HEK293 (cell line): ENCODE results near the gene ZNF101.

Experiments used
- CTCF ChIA-PET: fragments of 350-600 bp; formaldehyde crosslinking; extraction: SDS; loops from one replicate; lab custom pipeline; 2021; ENCODE audit warnings: antibody characterized with exemption; lab: Yijun Ruan, JAX
- POLR2A ChIA-PET: fragments of 300-600 bp; formaldehyde crosslinking; extraction: SDS; loops from one replicate; lab custom pipeline; 2020; ENCODE audit warnings: antibody characterized with exemption, inconsistent platforms; lab: Yijun Ruan, JAX
- H3K27ac ChIP-seq: fragments of 200-500 bp; sonication (Bioruptor generic); 2 replicates; pipeline ENCODE4 v1.5.1; 2014; ENCODE audit warnings: low read depth, low read length, control low read depth, inconsistent platforms; ENCODE audit errors: extremely low read depth
- H3K36me3 ChIP-seq, 2 experiments: fragments of 200-500 bp in 1 of 2; sonication (Bioruptor generic) in 1 of 2; 1 replicate in 1 of 2; 2 replicates in 1 of 2; pipeline ENCODE4 v1.5.1; 2014 to 2017; ENCODE audit warnings: inconsistent platforms in 2 of 2, low read length in 2 of 2; ENCODE audit not compliant: control insufficient read depth in 2 of 2, insufficient read depth in 1 of 2
- H3K4me1 ChIP-seq: fragments of 200-500 bp; sonication (Bioruptor generic); 2 replicates; pipeline ENCODE4 v1.5.1; 2014; ENCODE audit warnings: mild to moderate bottlenecking, low read length, inconsistent platforms; ENCODE audit not compliant: control insufficient read depth, insufficient read depth
- H3K4me3 ChIP-seq: 2 replicates; pipeline ENCODE4 v1.5.1; 2011; ENCODE audit warnings: low read depth, mild to moderate bottlenecking, control low read depth, low read length, moderate library complexity
- H3K9me3 ChIP-seq: fragments of 200-500 bp; sonication (Bioruptor generic); 2 replicates; pipeline ENCODE4 v1.5.1; 2014; ENCODE audit warnings: low read depth, low read length, inconsistent platforms; ENCODE audit not compliant: control insufficient read depth, insufficient read depth
- EGR2 ChIP-seq: fragments of 450-650 bp; formaldehyde crosslinking; IDR thresholded peaks from 2 replicates; pipeline ENCODE4 v1.5.1; 2016; ENCODE audit warnings: low read depth, missing biosample characterization, missing genetic modification characterization
- GLIS1 ChIP-seq: fragments of 450-650 bp; formaldehyde crosslinking; IDR thresholded peaks from 2 replicates; pipeline ENCODE4 v1.5.1; 2016; ENCODE audit warnings: missing biosample characterization, missing genetic modification characterization
- OVOL3 ChIP-seq: fragments of 450-650 bp; formaldehyde crosslinking; IDR thresholded peaks from 2 replicates; pipeline ENCODE4 v1.5.1; 2016; ENCODE audit warnings: missing biosample characterization, missing genetic modification characterization
- SALL2 ChIP-seq: fragments of 450-650 bp; formaldehyde crosslinking; IDR thresholded peaks from 2 replicates; pipeline ENCODE4 v1.5.0; 2017; ENCODE audit warnings: missing biosample characterization, mild to moderate bottlenecking, missing genetic modification characterization, borderline replicate concordance
- SCRT1 ChIP-seq: fragments of 450-650 bp; formaldehyde crosslinking; IDR thresholded peaks from 2 replicates; pipeline ENCODE4 v1.5.1; 2016; ENCODE audit warnings: missing biosample characterization, missing genetic modification characterization, borderline replicate concordance
- SCRT2 ChIP-seq: fragments of 450-650 bp; formaldehyde crosslinking; IDR thresholded peaks from 2 replicates; pipeline ENCODE4 v1.5.1; 2016; ENCODE audit warnings: missing biosample characterization, missing genetic modification characterization
- SETDB1 ChIP-seq: IDR thresholded peaks from one replicate; pipeline ENCODE4 v1.6.1; 2017; ENCODE audit warnings: mild to moderate bottlenecking, low read length, moderate library complexity, mixed read lengths; ENCODE audit not compliant: insufficient read length
- SP2 ChIP-seq: fragments of 450-650 bp; formaldehyde crosslinking; IDR thresholded peaks from 2 replicates; pipeline ENCODE4 v1.5.1; 2016; ENCODE audit warnings: missing biosample characterization, missing genetic modification characterization
- SP7 ChIP-seq: fragments of 450-650 bp; formaldehyde crosslinking; IDR thresholded peaks from 2 replicates; pipeline ENCODE4 v1.5.1; 2016; ENCODE audit warnings: missing biosample characterization, missing genetic modification characterization
- ZBTB20 ChIP-seq: fragments of 450-650 bp; formaldehyde crosslinking; IDR thresholded peaks from 2 replicates; pipeline ENCODE4 v1.5.1; 2016; ENCODE audit warnings: missing biosample characterization, missing genetic modification characterization
- ZBTB7A ChIP-seq: fragments of 450-650 bp; formaldehyde crosslinking; IDR thresholded peaks from 2 replicates; pipeline ENCODE4 v1.5.1; 2016; ENCODE audit warnings: low read depth, missing biosample characterization, missing genetic modification characterization
- ZEB2 ChIP-seq: fragments of 450-650 bp; formaldehyde crosslinking; IDR thresholded peaks from 2 replicates; pipeline ENCODE4 v1.5.1; 2016; ENCODE audit warnings: missing biosample characterization, missing genetic modification characterization
- ZFHX2 ChIP-seq: fragments of 450-650 bp; formaldehyde crosslinking; conservative IDR thresholded peaks from 2 replicates; pipeline ENCODE4 v1.5.1; 2016; ENCODE audit warnings: missing biosample characterization, missing genetic modification characterization
- ZNF155 ChIP-seq: fragments of 450-650 bp; formaldehyde crosslinking; IDR thresholded peaks from 2 replicates; pipeline ENCODE4 v1.5.1; 2016; ENCODE audit warnings: missing biosample characterization, missing genetic modification characterization
- ZNF19 ChIP-seq: fragments of 450-650 bp; formaldehyde crosslinking; IDR thresholded peaks from 2 replicates; pipeline ENCODE4; 2016; ENCODE audit warnings: missing biosample characterization, missing genetic modification characterization, low read depth
- ZNF211 ChIP-seq: fragments of 450-650 bp; formaldehyde crosslinking; IDR thresholded peaks from 2 replicates; pipeline ENCODE4 v1.5.1; 2016; ENCODE audit warnings: low read depth, missing biosample characterization, missing genetic modification characterization
- ZNF214 ChIP-seq: fragments of 450-650 bp; formaldehyde crosslinking; IDR thresholded peaks from 2 replicates; pipeline ENCODE4 v1.5.1; 2017; ENCODE audit warnings: missing biosample characterization, mild to moderate bottlenecking, missing genetic modification characterization, borderline replicate concordance
- ZNF37A ChIP-seq: fragments of 450-650 bp; IDR thresholded peaks from 2 replicates; pipeline ENCODE4 v1.5.1; 2018; ENCODE audit warnings: missing biosample characterization, missing genetic modification characterization
- ZNF391 ChIP-seq: fragments of 450-650 bp; formaldehyde crosslinking; IDR thresholded peaks from 2 replicates; pipeline ENCODE4 v1.5.1; 2016; ENCODE audit warnings: low read depth, missing biosample characterization, missing genetic modification characterization, borderline replicate concordance
- ZNF394 ChIP-seq: fragments of 450-650 bp; formaldehyde crosslinking; IDR thresholded peaks from 2 replicates; pipeline ENCODE4 v1.5.1; 2016; ENCODE audit warnings: missing biosample characterization, missing genetic modification characterization, mild to moderate bottlenecking, moderate library complexity, borderline replicate concordance
- ZNF514 ChIP-seq: fragments of 450-650 bp; formaldehyde crosslinking; IDR thresholded peaks from 2 replicates; pipeline ENCODE4 v1.5.1; 2016; ENCODE audit warnings: missing biosample characterization, missing genetic modification characterization
- ZNF610 ChIP-seq: fragments of 450-650 bp; formaldehyde crosslinking; IDR thresholded peaks from 2 replicates; pipeline ENCODE4 v1.5.1; 2016; ENCODE audit warnings: missing biosample characterization, missing genetic modification characterization, borderline replicate concordance
- ZNF623 ChIP-seq: fragments of 450-650 bp; formaldehyde crosslinking; IDR thresholded peaks from 2 replicates; pipeline ENCODE4 v1.5.1; 2016; ENCODE audit warnings: missing biosample characterization, missing genetic modification characterization
- ZNF626 ChIP-seq: fragments of 450-650 bp; sonication (Bioruptor Pico); formaldehyde crosslinking; IDR thresholded peaks from 2 replicates; pipeline ENCODE4 v1.5.1; 2018; ENCODE audit warnings: missing biosample characterization, missing genetic modification characterization, inconsistent platforms
- ZNF777 ChIP-seq: fragments of 450-650 bp; formaldehyde crosslinking; IDR thresholded peaks from 2 replicates; pipeline ENCODE4 v1.5.1; 2017; ENCODE audit warnings: missing biosample characterization, missing genetic modification characterization, borderline replicate concordance
- ZNF837 ChIP-seq: fragments of 450-650 bp; formaldehyde crosslinking; IDR thresholded peaks from 2 replicates; pipeline ENCODE4 v1.5.1; 2016; ENCODE audit warnings: missing biosample characterization, missing genetic modification characterization
- ZNF843 ChIP-seq: fragments of 450-650 bp; formaldehyde crosslinking; IDR thresholded peaks from 2 replicates; pipeline ENCODE4 v1.5.1; 2016; ENCODE audit warnings: missing biosample characterization, missing genetic modification characterization
- TF ChIP-seq, protein P1 (sequence below): fragments of 450-650 bp; formaldehyde crosslinking; IDR thresholded peaks from 2 replicates; pipeline ENCODE4 v1.5.1; 2016; ENCODE audit warnings: missing biosample characterization, missing genetic modification characterization

The ZNF101 gene

DNA sequence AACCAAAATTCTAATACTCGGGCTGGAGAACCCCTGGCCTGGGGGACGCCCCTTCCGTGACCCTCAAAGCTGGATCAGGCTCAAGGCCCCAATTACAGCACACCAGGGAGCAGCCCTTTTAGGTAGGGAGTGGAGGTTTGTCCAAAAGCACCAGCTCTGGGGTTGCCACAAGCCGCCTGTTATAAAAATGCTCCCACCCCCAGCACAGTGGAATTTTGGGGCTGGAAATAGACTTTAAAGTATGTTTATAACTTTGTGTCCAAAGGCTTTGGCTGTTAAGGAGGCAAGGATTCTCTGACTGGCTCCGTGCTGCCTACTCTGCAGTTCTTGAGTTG is 24.6 kb upstream of the ZNF101 start:
- ChIA-PET POLR2A (no interaction called here), CTCF (interaction anchor here (0.7 to 2.5 kb wide), 13 partner anchors 8 to 153 kb away, joined by 3 to 47 read pairs (median 4); no protein-coding TSS in a partner anchor)
- H3K4me1 ChIP-seq, result no peaks in the 10 kb centered on the region
- no peak overlapping the region for H3K4me3 ChIP-seq
- no peak for TF ChIP-seq ZNF394 (tag by site-specific recombination)
- no peak for TF ChIP-seq ZNF610 (tag by site-specific recombination)
- TF ChIP-seq ZBTB7A (tag by site-specific recombination), result no peak
- no peak for TF ChIP-seq ZNF37A (tag by site-specific recombination)
- no peak for TF ChIP-seq ZNF514
- TF ChIP-seq SCRT2 (tag by site-specific recombination), result no peak
- no peak for TF ChIP-seq OVOL3 (tag by site-specific recombination)
- TF ChIP-seq SETDB1, result no peak
- no peak for TF ChIP-seq ZBTB20 (tag by site-specific recombination)
- no peak for TF ChIP-seq ZEB2
- TF ChIP-seq ZNF777 (tag by site-specific recombination), result no peak
- no peaks in the 10 kb centered on the region for H3K9me3 ChIP-seq
- H3K36me3 ChIP-seq, result peaks cover 9 to 45% of the 10 kb centered on the region in 2 experiments; a peak in 2 of 3 replicates
- H3K27ac ChIP-seq, result no peak overlapping the region

DNA sequence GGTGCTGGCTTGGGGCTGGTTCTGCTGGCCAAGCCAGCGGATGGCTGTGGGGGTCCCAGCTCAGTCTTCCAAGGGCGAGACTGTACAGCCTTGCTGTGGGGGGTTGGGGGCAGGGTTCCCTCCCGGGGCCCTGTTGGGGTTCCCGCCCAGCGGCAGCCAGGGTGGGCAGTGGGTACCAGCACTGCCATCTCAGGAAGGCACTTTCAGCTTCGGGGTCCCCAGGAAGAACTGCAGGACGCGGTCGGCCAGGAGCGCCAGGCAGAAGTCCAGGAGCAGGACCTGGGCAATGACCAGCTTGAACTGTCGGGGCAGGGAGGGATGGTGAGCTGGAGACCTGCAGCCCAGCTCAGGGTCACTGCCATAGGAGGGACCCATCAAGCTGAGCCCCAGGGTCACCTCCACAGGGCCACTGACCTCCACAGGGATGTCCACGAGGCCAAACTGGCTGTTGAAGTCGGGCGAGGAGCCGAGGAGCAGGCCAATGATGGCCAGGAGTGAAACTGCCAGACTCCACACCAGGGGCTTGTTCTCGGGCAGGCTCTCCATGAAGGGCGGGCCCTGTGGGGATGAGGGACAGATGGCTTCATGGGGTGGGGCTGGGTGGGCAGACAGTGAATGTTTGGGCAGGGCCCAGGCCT is 23.3 kb upstream of the ZNF101 start:
- POLR2A ChIA-PET, result interaction anchor here (1.1 kb wide), 1 partner anchor 112 kb away, joined by 3 read pairs; no protein-coding TSS in a partner anchor

More for the DNA sequence above, 23.3 kb upstream of the ZNF101 start:
- no peak overlapping the region for H3K27ac ChIP-seq
- no peaks in the 10 kb centered on the region for H3K9me3 ChIP-seq
- peaks cover 12 to 56% of the 10 kb centered on the region in 2 experiments; a peak in 2 of 3 replicates for H3K36me3 ChIP-seq
- no peak overlapping the region for H3K4me3 ChIP-seq
- H3K4me1 ChIP-seq, result no peaks in the 10 kb centered on the region
- TF ChIP-seq ZNF214 (tag by site-specific recombination) (no peak), ZNF843 (tag by site-specific recombination) (no peak), ZNF514 (no peak), SCRT1 (no peak), SALL2 (tag by site-specific recombination) (no peak), ZBTB7A (tag by site-specific recombination) (no peak), ZNF837 (tag by site-specific recombination) (no peak), SP2 (tag by site-specific recombination) (no peak), ZNF623 (tag by site-specific recombination) (no peak), ZNF391 (tag by site-specific recombination) (no peak), ZNF155 (no peak), EGR2 (tag by site-specific recombination) (no peak), ZFHX2 (tag by site-specific recombination) (no peak), ZNF211 (tag by site-specific recombination) (no peak), GLIS1 (no peak), ZBTB20 (tag by site-specific recombination) (no peak), SP7 (tag by site-specific recombination) (no peak), ZNF626 (tag by site-specific recombination) (no peak), ZNF19 (tag by site-specific recombination) (no peak)
- TF ChIP-seq, protein P1, sequence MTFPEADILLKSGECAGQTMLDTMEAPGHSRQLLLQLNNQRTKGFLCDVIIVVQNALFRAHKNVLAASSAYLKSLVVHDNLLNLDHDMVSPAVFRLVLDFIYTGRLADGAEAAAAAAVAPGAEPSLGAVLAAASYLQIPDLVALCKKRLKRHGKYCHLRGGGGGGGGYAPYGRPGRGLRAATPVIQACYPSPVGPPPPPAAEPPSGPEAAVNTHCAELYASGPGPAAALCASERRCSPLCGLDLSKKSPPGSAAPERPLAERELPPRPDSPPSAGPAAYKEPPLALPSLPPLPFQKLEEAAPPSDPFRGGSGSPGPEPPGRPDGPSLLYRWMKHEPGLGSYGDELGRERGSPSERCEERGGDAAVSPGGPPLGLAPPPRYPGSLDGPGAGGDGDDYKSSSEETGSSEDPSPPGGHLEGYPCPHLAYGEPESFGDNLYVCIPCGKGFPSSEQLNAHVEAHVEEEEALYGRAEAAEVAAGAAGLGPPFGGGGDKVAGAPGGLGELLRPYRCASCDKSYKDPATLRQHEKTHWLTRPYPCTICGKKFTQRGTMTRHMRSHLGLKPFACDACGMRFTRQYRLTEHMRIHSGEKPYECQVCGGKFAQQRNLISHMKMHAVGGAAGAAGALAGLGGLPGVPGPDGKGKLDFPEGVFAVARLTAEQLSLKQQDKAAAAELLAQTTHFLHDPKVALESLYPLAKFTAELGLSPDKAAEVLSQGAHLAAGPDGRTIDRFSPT (tag by site-specific recombination), result no peak
- CTCF ChIA-PET, result interaction anchor here (2.5 kb wide), 1 partner anchor 114 kb away, joined by 47 read pairs; no protein-coding TSS in a partner anchor
